ENCODE measurements around the gene NOL7. TPM values are rescaled to one million over a fixed set of nuclear protein-coding genes. Genes with fewer than 3 reads are reported as not detected.

Gene NOL7
- total and polyA plus RNA-seq, 8 donors, result 22.7 to 40.3 (median 28.1) TPM

- 19 to 24% methylated on average over 3 of the region's 3 CpGs for WGBS, 2 donors
- no peaks in the 10 kb centered on the region for H3K9me3 ChIP-seq
- intact Hi-C loops (cut with DNase I), result no loop called here
- ATAC-seq (no peak), FAIRE-seq (peak; percentile 23), DNase-seq (no peak)
- TF ChIP-seq, protein P1, sequence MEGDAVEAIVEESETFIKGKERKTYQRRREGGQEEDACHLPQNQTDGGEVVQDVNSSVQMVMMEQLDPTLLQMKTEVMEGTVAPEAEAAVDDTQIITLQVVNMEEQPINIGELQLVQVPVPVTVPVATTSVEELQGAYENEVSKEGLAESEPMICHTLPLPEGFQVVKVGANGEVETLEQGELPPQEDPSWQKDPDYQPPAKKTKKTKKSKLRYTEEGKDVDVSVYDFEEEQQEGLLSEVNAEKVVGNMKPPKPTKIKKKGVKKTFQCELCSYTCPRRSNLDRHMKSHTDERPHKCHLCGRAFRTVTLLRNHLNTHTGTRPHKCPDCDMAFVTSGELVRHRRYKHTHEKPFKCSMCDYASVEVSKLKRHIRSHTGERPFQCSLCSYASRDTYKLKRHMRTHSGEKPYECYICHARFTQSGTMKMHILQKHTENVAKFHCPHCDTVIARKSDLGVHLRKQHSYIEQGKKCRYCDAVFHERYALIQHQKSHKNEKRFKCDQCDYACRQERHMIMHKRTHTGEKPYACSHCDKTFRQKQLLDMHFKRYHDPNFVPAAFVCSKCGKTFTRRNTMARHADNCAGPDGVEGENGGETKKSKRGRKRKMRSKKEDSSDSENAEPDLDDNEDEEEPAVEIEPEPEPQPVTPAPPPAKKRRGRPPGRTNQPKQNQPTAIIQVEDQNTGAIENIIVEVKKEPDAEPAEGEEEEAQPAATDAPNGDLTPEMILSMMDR (IDR thresholded peaks at IDR 0.05), result peak; percentile 65 to 81 (median 75)
- H3K36me3 ChIP-seq, result no peaks in the 10 kb centered on the region
- peaks cover 0 to 4% (median 0%) of the 10 kb centered on the region in 3 donors for H3K4me1 ChIP-seq
- H3K27ac ChIP-seq, result peak overlapping the region; percentile 89 to 98 (median 96)
- no peaks in the 10 kb centered on the region for H3K27me3 ChIP-seq
- H3K4me3 ChIP-seq, result peak overlapping the region; percentile 58 to 90 (median 70)
Observed at GRCh38 chr6:13575377-13575775, 39.8 kb upstream of the NOL7 start.

- WGBS, 2 donors, result 88 to 96% methylated on average over 3 of the region's 3 CpGs
Observed at GRCh38 chr6:13576017-13576416, 39.1 kb upstream of the NOL7 start.

DNA sequence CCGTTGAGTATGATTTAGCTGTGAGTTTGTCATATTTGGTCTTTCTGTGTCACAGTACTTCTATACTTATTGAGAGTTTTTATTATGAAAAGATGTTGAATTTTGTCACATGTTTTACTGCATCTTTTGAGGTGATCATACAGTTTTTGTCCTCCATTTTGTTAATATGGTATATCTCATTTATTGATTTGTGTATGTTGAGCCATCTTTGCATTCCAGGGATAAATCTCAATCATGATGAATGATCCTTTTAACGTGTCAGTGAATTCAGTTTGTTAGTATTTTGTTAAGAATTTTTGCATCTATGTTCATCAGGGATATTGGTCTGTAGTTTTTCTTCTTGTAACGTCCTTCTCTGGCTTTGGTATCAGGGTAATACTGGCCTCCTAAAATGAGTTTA lies 37.2 kb upstream of the NOL7 start:
- ATAC-seq, result no peak
- H3K36me3 ChIP-seq, result no peaks in the 10 kb centered on the region
- no peaks in the 10 kb centered on the region for H3K9me3 ChIP-seq
- H3K27me3 ChIP-seq, result no peaks in the 10 kb centered on the region
- TF ChIP-seq, protein P1 (IDR thresholded peaks at IDR 0.05), result no peak
- no peak overlapping the region for H3K4me3 ChIP-seq
- 89 to 94% methylated on average over 3 of the region's 3 CpGs for WGBS, 2 donors
- DNase-seq, result no peak
- peaks cover 0 to 4% (median 0%) of the 10 kb centered on the region in 3 donors for H3K4me1 ChIP-seq
- no peak for FAIRE-seq
- H3K27ac ChIP-seq, result no peak overlapping the region
- intact Hi-C loops (cut with DNase I), result no loop called here

More at GRCh38 chr6:13576017-13576416, 39.1 kb upstream of the NOL7 start:
- DNase-seq (no peak), ATAC-seq (no peak), FAIRE-seq (no peak)
- Histone ChIP-seq H3K27ac (no peak overlapping the region), H3K4me1 (peaks cover 0 to 4% (median 0%) of the 10 kb centered on the region in 3 donors), H3K9me3 (no peaks in the 10 kb centered on the region), H3K4me3 (no peak overlapping the region), H3K27me3 (no peaks in the 10 kb centered on the region), H3K36me3 (no peaks in the 10 kb centered on the region)
- intact Hi-C loops (cut with DNase I), result no loop called here
- TF ChIP-seq, protein P1 (IDR thresholded peaks at IDR 0.05), result no peak

DNA sequence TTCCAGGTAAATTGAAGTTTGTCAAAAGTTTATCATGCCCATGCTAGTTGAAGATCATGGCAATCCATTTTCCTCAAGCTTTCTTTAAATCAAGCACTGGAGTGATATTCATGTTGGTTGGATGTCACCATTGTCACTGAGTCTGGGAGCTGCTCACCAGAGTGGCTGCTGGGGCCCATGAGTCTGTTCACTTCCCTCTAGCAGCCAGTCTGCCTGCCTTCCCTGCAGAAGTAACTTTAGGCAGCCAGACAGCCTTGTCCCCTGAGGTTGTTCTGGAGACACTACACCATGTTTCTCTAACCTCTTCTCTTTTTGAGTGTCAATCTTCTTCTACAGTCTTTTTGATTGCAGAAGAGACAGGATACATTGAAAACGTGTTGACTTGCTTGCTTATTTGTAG lies 35.2 kb upstream of the NOL7 start:
- peaks cover 0 to 4% (median 0%) of the 10 kb centered on the region in 3 donors for H3K4me1 ChIP-seq
- WGBS, 2 donors, result 57 to 61% methylated on average over 1 of the region's 1 CpG
- FAIRE-seq (no peak), DNase-seq (no peak), ATAC-seq (no peak)
- TF ChIP-seq, protein P1 (IDR thresholded peaks at IDR 0.05), result no peak
- H3K27ac ChIP-seq, result no peak overlapping the region
- H3K27me3 ChIP-seq, result no peaks in the 10 kb centered on the region
- H3K36me3 ChIP-seq, result no peaks in the 10 kb centered on the region
- no peaks in the 10 kb centered on the region for H3K9me3 ChIP-seq
- H3K4me3 ChIP-seq, result no peak overlapping the region
- intact Hi-C loops (cut with DNase I), result no loop called here

DNA sequence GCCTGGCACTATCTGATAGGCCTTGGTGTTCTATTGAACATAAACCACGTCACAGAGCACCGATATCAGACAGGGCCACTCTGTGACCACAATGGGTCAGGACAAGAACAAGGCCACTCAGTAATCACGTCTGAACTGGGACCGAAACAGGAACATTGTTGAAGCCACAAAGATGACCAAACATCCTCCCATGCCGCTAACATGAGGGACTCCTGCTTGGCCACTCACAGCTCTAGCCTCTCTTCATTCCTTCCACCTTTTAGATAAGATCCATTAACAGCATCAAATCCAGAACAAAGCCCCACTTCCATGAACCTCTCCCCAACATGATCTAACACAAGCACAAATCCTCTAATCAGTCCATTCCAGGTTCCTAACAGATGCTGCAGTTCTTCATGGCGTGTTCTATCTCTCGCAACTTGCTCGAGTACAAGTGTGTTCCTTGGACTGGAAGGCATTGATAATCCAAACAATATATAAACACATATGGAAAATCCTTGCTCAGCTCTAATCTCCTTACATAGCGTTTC lies 33.4 kb upstream of the NOL7 start:
- TF ChIP-seq, protein P1 (IDR thresholded peaks at IDR 0.05), result no peak
- ATAC-seq (no peak), FAIRE-seq (no peak), DNase-seq (no peak)
- H3K27ac ChIP-seq, result no peak overlapping the region
- H3K4me3 ChIP-seq, result no peak overlapping the region
- no peaks in the 10 kb centered on the region for H3K4me1 ChIP-seq
- H3K27me3 ChIP-seq, result no peaks in the 10 kb centered on the region
- no peaks in the 10 kb centered on the region for H3K9me3 ChIP-seq
- 86 to 90% methylated on average over 9 of the region's 9 CpGs for WGBS, 2 donors
- intact Hi-C loops (cut with DNase I), result no loop called here
- no peaks in the 10 kb centered on the region for H3K36me3 ChIP-seq
